Stimulated activated naive CD4-positive, alpha-beta T cell treated with Interleukin-2 at 50 U/mL for 16 hours (primary cell): ENCODE data around the gene SLC45A3.

Experiments used
- DNase-seq: peaks from one replicate; lab custom pipeline; 2025; lab: John Stamatoyannopoulos, UW

The SLC45A3 gene

DNA sequence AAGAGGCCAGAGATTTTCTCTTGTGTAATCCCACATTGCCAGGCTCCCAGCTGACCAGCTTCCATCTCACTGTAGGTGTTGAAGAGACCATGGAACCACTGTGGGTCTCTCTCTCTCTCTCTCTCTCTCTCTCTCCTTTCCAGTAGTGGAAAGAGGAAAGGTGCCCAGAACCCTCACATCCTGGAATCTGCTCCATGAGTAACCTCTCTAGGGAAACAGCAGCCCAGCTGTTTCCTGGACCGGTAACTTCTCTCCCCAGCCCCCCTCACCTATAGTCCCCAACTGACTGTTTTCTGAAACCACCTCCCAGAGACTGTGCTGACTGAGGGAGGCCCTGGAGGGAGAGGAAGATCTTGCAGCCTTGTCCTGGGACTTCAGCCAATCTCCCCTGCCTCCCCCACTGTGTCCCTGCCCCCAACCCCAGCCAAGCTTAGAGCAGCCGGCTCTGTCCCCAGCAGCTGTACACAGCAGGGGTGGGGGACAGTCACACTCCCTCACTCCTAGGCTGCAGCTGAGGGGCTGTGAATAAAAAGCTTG, 20.6 kb upstream of the SLC45A3 start:
- DNase-seq = no peak

DNA sequence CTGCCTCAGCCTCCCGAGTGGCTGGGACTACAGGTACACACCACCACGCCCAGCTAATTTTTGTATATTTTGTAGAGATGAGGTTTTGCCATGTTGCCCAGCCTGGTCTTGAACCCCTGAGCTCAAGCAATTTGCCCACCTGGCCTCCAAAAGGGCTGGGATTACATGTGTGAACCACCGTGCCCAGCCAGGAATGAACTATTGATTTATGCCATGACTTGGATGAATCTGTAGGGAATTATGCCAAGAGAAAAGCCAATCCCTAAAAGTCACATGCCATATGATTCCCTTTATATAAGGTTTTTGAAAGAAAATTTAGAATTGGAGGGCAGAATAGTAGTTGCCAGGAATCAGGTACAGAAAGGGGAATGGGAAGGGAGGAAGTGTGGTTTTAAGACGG, 19.1 kb upstream of the SLC45A3 start:
- no peak for DNase-seq

DNA sequence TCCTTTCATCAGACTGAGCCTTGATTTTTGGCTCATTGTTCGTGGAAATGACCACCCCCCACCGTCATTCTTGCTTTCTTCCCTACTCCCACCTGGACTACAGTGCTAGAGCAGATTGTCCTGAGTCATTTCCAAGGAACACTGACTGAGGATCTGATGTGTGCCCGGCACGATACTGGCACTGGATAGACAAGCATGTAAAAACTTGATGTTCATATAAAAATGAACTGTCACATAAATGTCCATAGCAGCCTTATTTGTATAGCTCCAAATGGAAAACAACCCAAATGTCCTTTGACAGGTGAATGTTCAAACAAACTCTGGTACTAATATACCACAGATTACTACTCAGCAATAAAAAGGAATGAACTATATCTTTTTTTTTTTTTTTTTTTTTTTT, 18.6 kb upstream of the SLC45A3 start:
- no peak for DNase-seq

DNA sequence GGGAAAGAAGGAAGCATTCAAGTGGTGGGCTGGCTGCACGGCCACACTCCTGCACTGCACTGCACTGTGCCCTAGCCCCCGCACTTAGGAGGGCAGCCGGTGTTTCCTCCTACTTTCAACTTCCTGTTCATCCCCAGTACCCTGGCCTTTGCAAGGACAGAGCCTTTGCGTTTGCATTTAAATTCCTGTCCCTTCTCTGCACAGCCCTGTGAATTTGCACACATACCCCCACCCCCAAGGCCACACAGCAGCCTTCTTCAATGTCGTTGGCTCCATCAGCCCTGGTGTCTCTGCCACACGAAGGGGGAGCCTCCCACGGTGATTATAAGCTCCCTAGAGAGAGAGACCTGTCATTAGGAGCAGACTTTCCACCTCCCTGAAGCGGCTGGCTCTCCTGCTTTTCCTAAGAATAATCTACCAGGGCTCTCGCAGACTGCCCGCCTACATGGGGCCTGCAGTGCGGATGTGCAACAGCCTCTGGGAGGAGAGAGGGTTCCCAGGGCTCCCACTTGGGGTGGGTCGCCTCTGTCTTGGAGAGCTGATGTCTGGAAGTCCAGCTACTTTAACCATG, 13.2 kb upstream of the SLC45A3 start:
- DNase-seq = no peak

DNA sequence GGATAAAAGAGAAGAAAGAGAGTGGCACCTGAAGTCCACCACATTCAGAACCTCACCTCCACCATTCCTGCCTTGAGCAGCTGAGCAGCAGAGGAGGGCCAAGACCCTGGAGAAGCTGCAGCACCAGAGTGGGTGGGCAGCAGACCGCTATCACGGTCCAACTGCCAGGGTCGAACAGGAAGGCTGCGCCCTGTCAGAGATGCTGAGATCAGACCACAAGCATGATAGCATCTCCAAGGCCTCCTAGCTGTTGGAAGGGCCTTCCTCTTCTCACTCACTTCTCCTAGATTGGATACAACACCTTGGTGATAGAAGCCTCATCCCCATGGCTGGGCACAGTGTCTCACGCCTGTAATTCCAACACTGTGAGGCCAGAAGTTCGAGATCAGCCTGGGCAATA, 12.1 kb upstream of the SLC45A3 start:
- DNase-seq = no peak

DNA sequence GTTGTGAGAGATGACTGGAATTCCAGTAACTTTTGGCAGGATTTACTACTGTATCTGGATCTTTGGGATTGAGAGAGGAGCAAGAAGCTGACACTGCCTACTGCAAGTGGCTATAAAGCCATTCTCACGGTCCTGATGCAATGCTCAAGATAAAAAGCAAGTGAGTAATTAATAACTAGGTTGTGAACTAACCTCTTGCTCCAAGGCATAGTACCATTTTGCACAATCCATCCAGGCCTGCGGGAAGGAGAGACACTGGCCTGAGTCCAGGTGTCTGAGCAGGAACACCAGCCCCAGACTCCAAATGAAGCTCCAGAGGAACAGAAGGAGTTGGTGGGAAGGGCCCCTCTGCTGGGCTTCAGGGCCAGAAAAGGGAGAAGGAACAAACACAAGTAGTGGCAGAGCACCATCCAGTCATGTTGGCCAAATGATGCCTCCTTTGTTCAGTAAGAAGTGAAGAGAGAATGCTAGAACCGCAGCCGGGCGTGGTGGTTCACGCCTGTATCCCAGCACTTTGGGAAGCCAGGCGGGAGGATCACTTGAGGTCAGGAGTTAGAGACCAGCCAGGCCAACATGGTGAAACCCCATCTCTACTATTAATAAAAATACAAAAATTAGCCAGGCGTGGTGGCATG, 9.9 kb upstream of the SLC45A3 start:
- DNase-seq = no peak

DNA sequence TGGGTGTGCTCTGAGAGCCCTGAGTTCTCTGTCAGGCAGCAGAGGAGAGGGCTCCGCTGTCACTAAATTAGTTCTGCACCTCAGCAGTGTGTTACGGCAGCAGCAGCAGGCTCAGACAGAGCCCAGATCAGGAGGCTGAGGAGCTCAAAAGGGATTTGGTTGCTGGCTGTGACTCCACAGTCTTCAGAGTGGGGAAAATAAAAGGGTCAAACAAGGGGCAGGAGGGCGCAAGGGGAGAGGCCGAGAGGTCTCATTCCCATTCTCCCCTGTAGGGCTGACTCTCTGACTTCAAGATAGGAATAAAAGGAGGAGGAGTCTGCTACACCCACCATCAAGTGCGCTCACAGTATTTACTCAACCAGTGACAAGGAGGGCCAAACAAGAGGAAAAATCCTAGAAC, 9.2 kb upstream of the SLC45A3 start:
- no peak for DNase-seq

DNA sequence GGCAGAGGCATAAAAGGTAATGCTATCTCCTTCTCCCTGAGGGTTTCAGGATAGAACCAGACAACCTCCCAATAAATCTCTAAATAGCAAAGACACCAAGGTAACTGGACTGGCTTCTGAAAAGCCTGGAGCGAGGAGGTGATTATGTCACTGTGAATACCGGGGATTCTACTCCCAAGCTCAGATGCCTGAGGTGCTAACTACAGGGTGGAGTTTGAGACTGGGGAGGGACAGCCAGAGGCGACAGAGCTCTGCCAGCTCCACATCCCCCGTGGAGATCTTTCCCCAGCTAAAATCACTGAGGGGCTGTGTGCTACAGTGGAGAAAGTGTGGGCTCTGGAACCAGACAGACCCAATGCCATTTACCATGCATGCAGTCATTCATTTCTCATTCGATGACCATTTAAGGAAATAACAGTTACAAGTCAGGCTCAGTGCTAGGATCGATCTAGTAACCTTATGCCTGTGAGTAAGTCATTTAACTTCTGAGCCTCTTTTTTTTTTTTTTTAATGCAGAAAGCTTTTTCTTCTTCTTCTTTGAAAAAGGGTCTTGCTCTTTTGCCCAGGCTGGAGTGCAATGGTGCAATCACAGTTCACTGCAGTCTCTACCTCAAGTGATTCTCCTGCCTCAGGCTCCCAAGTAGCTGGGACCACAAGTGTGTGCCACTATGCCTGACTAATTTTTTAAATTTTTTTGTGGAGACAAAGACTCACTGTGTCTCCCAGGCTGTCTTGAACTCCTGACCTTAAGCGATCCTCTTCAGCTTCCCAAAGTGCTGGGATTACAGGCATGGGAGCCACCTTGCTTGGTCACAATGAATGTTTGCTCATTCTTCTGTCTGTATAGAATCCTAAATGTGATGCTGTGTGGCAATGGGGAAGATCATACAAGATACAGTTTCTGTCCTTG, 8.1 kb upstream of the SLC45A3 start:
- DNase-seq = no peak

DNA sequence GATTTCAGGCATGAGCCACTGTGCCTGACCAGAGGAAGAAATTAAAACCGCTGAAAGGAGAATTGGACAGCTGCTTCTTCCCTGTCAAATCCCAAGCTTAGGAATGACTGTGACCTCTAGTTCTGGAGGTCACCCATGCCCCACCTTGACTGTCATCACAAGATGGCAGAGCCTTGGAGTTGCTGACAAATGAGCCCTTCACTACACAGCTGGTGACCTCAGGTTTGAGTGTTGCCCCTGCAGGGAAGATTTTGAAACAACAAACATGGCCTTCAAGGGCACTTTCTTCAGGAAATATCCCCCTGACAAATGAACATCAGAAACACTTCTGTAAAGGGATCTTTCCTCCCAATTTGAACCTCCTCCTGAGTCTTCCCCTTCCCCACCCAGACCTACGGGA, 6.9 kb upstream of the SLC45A3 start:
- DNase-seq = no peak

DNA sequence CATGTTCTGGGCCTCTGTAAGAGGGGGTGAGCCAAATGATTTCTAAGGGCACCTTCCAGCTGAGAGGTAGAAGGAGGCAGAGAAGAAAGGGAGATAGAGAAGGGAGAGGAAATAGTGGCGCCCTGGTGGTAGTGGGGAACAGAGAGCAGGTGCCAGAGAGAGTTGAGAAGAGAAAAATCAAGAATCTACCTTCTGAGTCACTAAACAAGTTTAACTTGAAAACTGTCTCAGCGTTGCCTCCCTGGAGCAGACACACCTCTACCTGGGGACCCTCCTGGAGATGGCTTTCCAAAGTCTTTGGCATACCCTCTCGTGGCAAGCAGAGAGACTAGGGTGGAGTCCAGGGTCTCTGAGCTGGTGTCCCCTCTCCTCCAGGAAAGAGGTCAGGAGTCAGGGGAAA, 1.1 kb upstream of the SLC45A3 start:
- DNase-seq = no peak

DNA sequence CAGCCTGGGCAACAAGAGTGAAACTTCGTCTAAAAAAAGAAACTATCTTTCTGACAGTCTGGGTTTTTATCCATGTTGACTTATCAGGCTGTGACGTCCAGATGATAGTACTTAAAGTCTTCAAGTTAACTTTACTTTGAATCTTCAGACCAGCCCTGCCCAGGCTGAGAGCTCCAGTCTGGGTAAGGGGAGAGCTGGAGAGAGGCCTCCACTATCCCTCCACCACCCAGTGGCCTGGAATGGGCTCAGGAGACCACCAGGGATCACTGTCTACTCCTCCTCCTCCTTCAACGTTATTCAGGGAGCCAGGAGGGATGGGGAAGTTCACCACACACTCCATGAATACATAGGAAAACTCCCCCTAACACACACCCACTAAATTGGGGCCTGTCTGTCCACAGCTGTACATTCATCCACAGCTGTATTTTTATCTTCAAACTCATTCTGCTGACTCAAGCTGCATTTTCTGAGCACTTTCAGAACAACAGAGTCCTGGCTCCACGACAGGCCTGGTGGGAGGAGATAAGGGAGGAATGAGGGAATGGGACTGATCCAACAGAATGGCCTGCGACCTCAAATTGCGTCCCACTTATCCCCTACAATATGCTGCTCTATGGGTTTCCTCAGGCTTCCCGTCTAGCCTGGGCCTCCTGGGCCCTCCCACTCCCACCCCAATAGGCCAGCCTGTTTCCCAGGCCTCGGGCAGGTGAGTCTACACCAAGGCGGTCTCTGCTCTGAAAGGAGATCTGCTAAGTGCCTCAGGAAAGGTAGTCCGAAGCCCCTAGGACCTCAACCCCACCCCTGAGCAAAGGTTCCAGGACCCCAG, 1.8 kb downstream of the SLC45A3 start:
- DNase-seq = no peak

DNA sequence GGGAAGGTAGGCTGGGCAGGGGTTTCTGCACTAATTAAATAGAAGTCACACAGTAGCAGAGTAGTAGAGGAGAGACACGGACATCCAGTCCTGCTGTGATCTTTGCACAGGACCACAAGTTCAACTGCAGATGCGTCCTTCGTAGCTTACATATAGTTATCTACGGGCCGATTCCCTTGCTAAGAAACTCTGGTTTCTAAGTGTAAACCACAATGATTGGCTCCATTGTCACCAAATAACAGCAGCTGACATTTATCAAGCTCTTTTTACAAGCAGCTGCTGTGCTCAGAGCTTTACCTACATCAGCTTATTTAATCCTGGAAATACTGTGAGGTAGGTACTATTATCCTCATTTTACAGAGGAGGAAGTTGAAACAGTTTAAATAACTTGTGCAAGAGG, 3.1 kb downstream of the SLC45A3 start:
- no peak for DNase-seq

DNA sequence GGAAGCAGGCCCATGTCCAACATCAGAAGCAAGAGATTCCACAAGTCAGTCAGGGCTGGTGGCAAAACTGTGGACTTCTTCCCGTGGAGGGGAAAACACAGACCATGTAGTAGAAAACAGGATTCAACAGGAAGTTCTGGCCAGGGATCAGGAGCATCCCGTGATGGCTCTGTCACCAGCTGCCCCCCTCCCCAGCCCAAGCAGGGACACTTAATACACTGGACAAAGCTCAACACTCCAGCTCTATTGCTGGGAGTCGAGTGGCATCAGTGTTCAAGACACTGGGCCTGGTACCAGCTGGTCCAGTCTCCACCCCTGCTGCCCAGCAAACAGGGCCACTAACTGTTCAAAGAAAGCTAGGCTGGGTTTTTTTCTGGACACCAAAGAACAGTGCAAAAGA, 3.7 kb downstream of the SLC45A3 start:
- no peak for DNase-seq

DNA sequence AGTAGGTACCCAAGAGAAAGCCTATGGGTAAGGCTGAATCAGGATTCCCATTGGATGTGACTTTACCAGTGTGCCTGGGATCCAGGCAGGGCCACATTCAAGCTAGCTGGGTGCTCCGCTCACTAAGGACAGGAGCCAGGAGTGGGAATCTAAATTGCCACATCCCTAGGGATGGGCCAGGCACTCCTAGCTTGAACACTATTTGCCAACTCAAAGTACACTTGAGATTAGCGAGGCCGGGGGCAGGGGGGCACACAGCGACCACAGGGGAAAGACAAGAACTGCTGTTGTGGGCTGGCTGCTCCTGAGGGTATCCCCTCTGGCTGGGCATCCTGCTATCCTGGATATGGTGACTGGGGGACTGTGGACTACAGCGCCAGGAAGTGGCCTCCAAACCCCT, 4.3 kb downstream of the SLC45A3 start:
- DNase-seq = no peak

DNA sequence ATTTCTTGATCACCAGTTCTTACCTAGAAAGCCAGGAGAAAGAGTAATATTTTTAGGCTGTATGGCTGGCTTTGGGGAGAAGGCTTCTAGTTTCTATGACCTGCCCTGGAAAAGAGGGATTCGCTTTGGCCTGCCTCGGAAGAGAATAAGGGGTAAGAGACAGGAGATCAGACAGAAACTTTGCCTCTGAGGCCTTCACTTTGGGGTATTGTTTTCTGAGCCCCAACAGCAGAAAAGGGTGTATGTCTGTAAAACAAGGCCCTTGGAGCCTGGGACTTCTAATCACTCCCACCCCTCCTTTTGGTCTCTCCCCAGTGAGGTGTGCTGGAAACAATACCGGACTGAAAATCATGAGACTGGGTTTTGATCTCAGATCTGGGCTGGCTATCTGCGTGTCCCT, 5.1 kb downstream of the SLC45A3 start:
- DNase-seq = no peak

DNA sequence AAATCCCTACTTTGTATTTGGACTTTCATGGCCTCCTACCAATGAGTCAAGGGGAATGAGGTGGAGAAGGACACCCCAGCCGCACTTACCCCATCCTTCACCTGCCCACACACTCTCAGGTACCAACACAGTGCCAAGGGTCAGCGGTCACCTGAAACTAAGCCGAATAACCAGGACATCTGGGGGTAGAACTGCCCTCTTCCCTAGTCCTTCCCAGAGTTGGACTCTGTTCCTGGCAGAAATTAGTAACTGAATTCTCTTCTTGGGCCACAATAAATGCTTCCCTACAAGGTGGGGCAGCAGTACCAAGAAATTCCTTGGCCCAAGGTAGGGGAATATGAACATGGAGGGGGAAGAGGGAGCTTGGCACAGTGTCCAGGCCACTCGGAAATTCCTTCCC, 7.3 kb downstream of the SLC45A3 start:
- no peak for DNase-seq

DNA sequence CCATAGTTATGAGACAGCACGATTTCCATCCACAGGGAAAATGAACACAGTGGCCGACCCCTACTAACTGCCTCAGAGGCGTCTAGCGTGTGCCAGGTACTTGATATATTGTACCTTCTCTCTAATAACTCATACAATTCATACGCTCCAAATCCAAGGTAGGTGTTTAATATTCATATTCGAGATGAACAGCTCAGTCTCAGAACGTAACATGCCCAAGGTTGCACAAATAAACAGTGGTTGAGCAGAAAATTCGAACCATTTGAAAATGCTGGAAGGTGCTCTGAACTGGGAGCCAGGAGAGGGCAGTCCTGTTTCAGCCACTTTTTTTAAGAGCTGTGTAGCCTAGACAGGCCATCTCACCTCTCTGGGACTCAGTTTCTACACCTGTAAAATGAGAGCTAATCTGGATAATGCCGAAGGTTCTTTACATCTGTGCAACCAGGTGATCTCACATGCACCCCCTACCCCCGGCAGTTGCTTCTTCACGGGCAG, 7.9 kb downstream of the SLC45A3 start:
- no peak for DNase-seq

DNA sequence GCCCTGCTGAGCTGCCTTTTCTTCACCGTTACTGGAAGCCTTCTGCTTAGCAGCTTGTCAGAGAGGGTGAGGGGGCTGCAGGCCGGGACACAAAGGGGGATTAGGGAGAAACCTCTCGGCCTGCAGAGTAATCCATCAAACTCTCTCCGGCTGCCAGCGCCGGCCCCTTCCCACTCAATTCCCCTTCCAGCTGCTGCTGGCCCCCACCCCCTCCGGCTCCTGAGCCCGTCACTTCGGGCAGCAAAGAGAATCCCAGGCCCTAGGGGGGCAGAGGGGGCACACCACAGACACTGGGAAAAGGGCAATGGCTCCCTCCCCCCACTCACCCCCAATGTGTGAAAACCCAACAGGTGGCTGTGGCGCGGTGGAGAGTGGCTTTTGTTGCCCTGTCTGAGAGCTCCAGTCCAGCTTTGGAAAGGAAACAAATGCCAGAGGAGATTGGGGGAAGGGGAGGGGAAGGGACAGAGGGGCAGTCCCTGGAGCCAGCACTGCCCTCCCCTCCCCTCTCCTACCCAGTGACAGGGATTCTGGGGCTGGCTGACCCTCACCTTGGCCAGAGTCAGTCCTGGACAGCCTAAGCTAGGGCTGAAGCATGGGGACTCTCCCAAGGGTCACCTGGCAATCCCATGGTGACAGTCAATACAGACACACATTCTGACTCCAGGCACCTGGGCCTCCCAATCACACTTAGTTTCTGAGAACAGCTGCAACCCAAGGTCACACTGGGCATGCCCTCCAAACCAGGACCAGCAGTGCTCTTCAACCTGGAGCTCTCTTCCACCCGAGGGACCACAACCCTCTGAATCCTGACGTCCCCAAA, 9.5 kb downstream of the SLC45A3 start:
- DNase-seq = no peak

DNA sequence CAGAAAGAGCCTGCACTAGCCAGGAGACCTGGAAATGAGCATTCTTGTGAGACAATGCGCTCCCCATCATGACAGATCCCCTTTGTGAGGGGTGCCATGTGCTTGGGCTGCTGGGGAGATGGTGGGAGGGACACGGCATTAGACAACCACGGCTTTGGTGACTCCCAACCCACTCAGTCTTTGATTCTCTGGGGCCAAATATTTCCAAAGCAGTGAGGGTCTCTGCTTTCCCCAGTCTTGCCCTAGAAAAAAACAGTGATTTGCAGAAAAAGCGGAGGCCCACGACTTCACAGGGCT, 10.2 kb downstream of the SLC45A3 start:
- no peak for DNase-seq

DNA sequence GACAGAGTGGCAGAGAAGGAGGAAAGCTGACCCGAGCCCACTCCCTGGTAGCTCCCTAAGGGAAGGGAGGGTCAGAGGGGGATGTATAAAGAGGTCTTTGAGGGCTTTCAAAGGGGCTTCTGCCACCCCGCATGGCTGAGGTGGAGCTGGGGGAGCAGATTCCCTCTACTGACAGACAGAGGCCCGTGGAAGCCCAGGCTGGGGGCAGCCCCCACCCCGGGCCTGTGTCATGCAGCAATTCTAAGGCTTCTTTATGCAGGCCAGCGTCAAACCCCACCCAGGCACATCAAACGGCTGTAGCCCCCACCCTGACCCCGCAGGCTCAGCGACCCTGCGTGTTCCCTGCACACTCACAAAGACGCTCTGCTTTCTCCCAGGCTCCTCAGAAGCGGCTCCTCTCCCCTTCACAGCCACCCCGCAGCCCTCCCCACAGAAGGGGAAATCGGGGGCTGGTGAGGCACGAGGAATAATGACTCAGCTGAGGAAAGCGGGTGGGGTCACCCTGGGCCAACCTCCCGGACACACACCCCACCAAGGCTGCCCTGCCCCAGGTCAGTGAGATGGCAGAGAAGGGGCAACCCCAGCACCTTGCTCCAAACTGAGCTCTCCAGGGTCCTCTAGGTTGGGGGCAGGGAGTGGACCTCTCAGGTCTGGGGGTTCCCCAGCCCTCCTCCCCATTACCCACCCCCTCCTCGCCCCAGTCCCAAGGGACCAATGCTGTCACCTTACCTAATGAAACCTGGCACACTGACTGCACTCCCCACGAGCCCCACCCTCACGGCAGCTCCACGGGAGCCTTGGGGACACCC, 10.8 kb downstream of the SLC45A3 start:
- DNase-seq = no peak

DNA sequence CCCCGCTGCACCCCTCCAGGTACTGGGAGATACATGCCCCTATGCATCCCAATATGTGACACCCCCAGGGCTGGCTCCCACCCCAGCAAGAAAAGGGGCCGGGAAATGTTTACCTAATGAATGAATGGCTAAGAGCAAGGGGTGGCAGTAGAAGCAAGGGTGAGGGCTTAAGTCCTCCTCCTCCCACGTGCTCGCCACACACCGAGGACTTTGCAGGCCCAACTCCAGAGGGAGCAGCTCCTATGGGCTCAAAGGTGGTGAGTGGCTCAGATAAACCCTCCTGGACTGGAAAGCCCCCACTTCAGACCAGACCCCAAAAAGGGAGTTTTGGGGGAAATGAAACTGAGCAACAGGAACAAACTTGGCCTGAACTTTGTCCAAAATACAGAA, 11.4 kb downstream of the SLC45A3 start:
- no peak for DNase-seq
